Upper lobe of left lung (tissue), 6 donors: ENCODE measurements around the gene CFAP45. TPM values are rescaled to one million over a fixed set of nuclear protein-coding genes. Genes with fewer than 3 reads are reported as not detected.

Source experiments
- ATAC-seq, 2 donors: fragments of 200-7000 bp; cut with Tn5 transposase; one replicate each; pipeline ENCODE4 v1.9.1; 2022; ENCODE audit warnings: mild to moderate bottlenecking in 2 of 2, moderate library complexity in 2 of 2; ENCODE audit not compliant: low FRiP score in 2 of 2
- DNase-seq, 2 donors: peaks; one replicate each; pipeline ENCODE4 v3.0.0-alpha.2; 2019 to 2020
- H3K27ac ChIP-seq, 4 donors: fragments of 200-600 bp; sonication (generic); one replicate each; pipeline ENCODE4 v1.5.1; 2016 to 2019
- H3K27me3 ChIP-seq, 4 donors: fragments of 200-600 bp; sonication (generic); one replicate each; pipeline ENCODE4 v1.5.1; 2017 to 2019
- H3K36me3 ChIP-seq, 4 donors: fragments of 200-600 bp; sonication (generic); one replicate each; pipeline ENCODE4 v1.5.1; 2016 to 2019
- H3K4me1 ChIP-seq, 4 donors: fragments of 200-600 bp; sonication (generic); one replicate each; pipeline ENCODE4 v1.5.1; 2018 to 2019
- H3K4me3 ChIP-seq, 4 donors: fragments of 200-600 bp; sonication (generic); one replicate each; pipeline ENCODE4 v1.5.1; 2017 to 2019; ENCODE audit warnings: mild to moderate bottlenecking in 2 of 4, moderate library complexity in 1 of 4
- H3K9me3 ChIP-seq, 4 donors: fragments of 200-600 bp; sonication (generic); one replicate each; pipeline ENCODE4 v1.5.1; 2018 to 2019
- CTCF ChIP-seq, 6 experiments: fragments of 450-650 bp in 4 of 6; fragments of 200-600 bp in 2 of 6; sonication (generic) in 2 of 6; IDR thresholded peaks; one replicate each; pipeline ENCODE4 v1.5.1; 2016 to 2019; ENCODE audit warnings: antibody characterized with exemption in 6 of 6
- EP300 ChIP-seq, 4 donors: sonication (generic); formaldehyde crosslinking; IDR thresholded peaks; one replicate each; pipeline ENCODE4 v1.5.1; 2017; ENCODE audit warnings: antibody characterized with exemption in 4 of 4, control low read depth in 2 of 4
- POLR2A ChIP-seq, 4 donors: fragments of 450-650 bp; IDR thresholded peaks; one replicate each; pipeline ENCODE4 v1.5.1; 2016 to 2017; ENCODE audit warnings: antibody characterized with exemption in 4 of 4, mild to moderate bottlenecking in 2 of 4
- POLR2AphosphoS5 ChIP-seq, 2 donors: sonication (generic); formaldehyde crosslinking; IDR thresholded peaks; one replicate each; pipeline ENCODE4 v1.5.1; 2017; ENCODE audit warnings: antibody characterized with exemption in 2 of 2
- whole genome bisulfite sequencing, 2 donors: methylation state at CpG; one replicate each; pipeline ENCODE4 v1.1.5; 2017 to 2018; 5-methylcytosine and 5-hydroxymethylcytosine counted together
- total RNA-seq, 6 donors: library from RNA; depleted of rRNA in 4 of 6; stranded (reverse); fragments of >200 nt in 4 of 6; gene quantifications; one replicate each; pipeline versions ENCODE4 v1.1.0 to v1.2.1, GENCODE V29; 2016 to 2021
- donor health status: DM: no; HTN: no; CAD: no; lungs with moderate emphysema.
- donor health status: DM: no; HTN: yes; CAD: no; lungs with severe emphysema.

The CFAP45 gene
- total RNA-seq, 6 donors from 2014 or later: 1.2 to 34.6 (median 9.0) TPM

GRCh38 chr1:159879977-159880376 lies 20.0 kb downstream of the CFAP45 start:
- Histone ChIP-seq H3K9me3 (no peaks in the 10 kb centered on the region), H3K27me3 (no peaks in the 10 kb centered on the region), H3K36me3 (no peaks in the 10 kb centered on the region), H3K4me3 (no peak overlapping the region), H3K4me1 (peaks cover 3 to 12% (median 10%) of the 10 kb centered on the region in 4 donors), H3K27ac (peak overlapping the region in 1 of 4 donors; percentile 24)
- no peak for DNase-seq
- no peak for ATAC-seq
- 65 to 77% methylated on average over 4 of the region's 4 CpGs for WGBS, 2 donors
- TF ChIP-seq POLR2AphosphoS5 (IDR thresholded peaks at IDR 0.05) (no peak), CTCF (IDR thresholded peaks at IDR 0.05) (no peak), EP300 (IDR thresholded peaks at IDR 0.05) (peak in 1 of 4 donors; percentile 3), POLR2A (IDR thresholded peaks at IDR 0.05) (no peak)

- H3K4me3 ChIP-seq: no peak overlapping the region
- H3K9me3 ChIP-seq: no peaks in the 10 kb centered on the region
- no peak overlapping the region for H3K27ac ChIP-seq
- ATAC-seq: no peak
- H3K27me3 ChIP-seq: no peaks in the 10 kb centered on the region
- no peak for DNase-seq
- 91 to 92% methylated on average over 3 of the region's 3 CpGs for WGBS, 2 donors
- TF ChIP-seq POLR2AphosphoS5 (IDR thresholded peaks at IDR 0.05) (no peak), EP300 (IDR thresholded peaks at IDR 0.05) (no peak), CTCF (IDR thresholded peaks at IDR 0.05) (no peak), POLR2A (IDR thresholded peaks at IDR 0.05) (no peak)
- H3K4me1 ChIP-seq: peaks cover 3 to 12% (median 10%) of the 10 kb centered on the region in 4 donors
- no peaks in the 10 kb centered on the region for H3K36me3 ChIP-seq
Measured at GRCh38 chr1:159879136-159879535, 20.8 kb downstream of the CFAP45 start.

- H3K4me1 ChIP-seq: peaks cover 3 to 12% (median 10%) of the 10 kb centered on the region in 4 donors
- TF ChIP-seq POLR2AphosphoS5 (IDR thresholded peaks at IDR 0.05) (no peak), CTCF (IDR thresholded peaks at IDR 0.05) (no peak), POLR2A (IDR thresholded peaks at IDR 0.05) (no peak), EP300 (IDR thresholded peaks at IDR 0.05) (no peak)
- DNase-seq (no peak), ATAC-seq (no peak)
- no peaks in the 10 kb centered on the region for H3K9me3 ChIP-seq
- no peak overlapping the region for H3K4me3 ChIP-seq
- H3K27ac ChIP-seq: no peak overlapping the region
- no peaks in the 10 kb centered on the region for H3K36me3 ChIP-seq
- 85 to 89% methylated on average over 6 of the region's 6 CpGs for WGBS, 2 donors
- no peaks in the 10 kb centered on the region for H3K27me3 ChIP-seq
Measured at GRCh38 chr1:159877695-159878444, 22.1 kb downstream of the CFAP45 start.

GRCh38 chr1:159873530-159874143 lies 26.3 kb downstream of the CFAP45 start:
- WGBS, 2 donors: 89 to 90% methylated on average over 4 of the region's 4 CpGs
- Histone ChIP-seq H3K36me3 (no peaks in the 10 kb centered on the region), H3K27me3 (no peaks in the 10 kb centered on the region), H3K4me1 (peaks cover 0 to 6% (median 0%) of the 10 kb centered on the region in 4 donors), H3K27ac (no peak overlapping the region), H3K4me3 (no peak overlapping the region), H3K9me3 (no peaks in the 10 kb centered on the region)
- no peak for TF ChIP-seq CTCF (IDR thresholded peaks at IDR 0.05)
- no peak for TF ChIP-seq POLR2A (IDR thresholded peaks at IDR 0.05)
- no peak for TF ChIP-seq EP300 (IDR thresholded peaks at IDR 0.05)
- no peak for TF ChIP-seq POLR2AphosphoS5 (IDR thresholded peaks at IDR 0.05)
- DNase-seq (no peak), ATAC-seq (no peak)
